H1 (cell line): Measurements from ENCODE around the gene FASTK. TPM values are rescaled to one million over a fixed set of nuclear protein-coding genes. Genes with fewer than 3 reads are reported as not detected.
A peak's percentile ranks its signal among the peaks of the same experiment; 100 is the strongest.

Source experiments
- CTCF ChIA-PET: fragments of 300-600 bp; sonication (Branson Sonifier 250); formaldehyde crosslinking; loops from one replicate; lab custom pipeline; 2021; ENCODE audit not compliant: partially characterized antibody; lab: Charles Lee
- POLR2A ChIA-PET: fragments of 300-600 bp; sonication (Branson Sonifier 250); formaldehyde crosslinking; loops from one replicate; lab custom pipeline; 2021; ENCODE audit warnings: inconsistent platforms; ENCODE audit not compliant: partially characterized antibody; lab: Charles Lee
- DNase-seq, 2 experiments: peaks; one replicate each; pipeline versions ENCODE4 v3.0.0 to v3.0.0-alpha.2; 2010 to 2022; ENCODE audit warnings: low spot score in 2 of 2, low read depth in 1 of 2, mixed read lengths in 1 of 2
- FAIRE-seq: peaks from 2 replicates; lab custom pipeline; 2011; peaks lifted over from hg19 to GRCh38; lab: Jason Lieb, UNC
- H2AFZ ChIP-seq: 2 replicates; pipeline ENCODE4 v1.8.1; 2012; ENCODE audit warnings: low read length, inconsistent platforms
- H2AK5ac ChIP-seq: 2 replicates; pipeline ENCODE4 v1.6.1; 2013; ENCODE audit warnings: low read depth, low read length
- H2BK120ac ChIP-seq: replicated peaks from 2 replicates; pipeline ENCODE3; 2013; ENCODE audit warnings: low read depth, low read length, inconsistent platforms
- H2BK12ac ChIP-seq: 2 replicates; pipeline ENCODE4 v1.6.1; 2013; ENCODE audit warnings: low read depth, low read length
- H2BK15ac ChIP-seq: 2 replicates; pipeline ENCODE4 v1.6.1; 2013; ENCODE audit warnings: low read length
- H2BK20ac ChIP-seq: 2 replicates; pipeline ENCODE4 v1.6.1; 2013; ENCODE audit warnings: low read length
- H2BK5ac ChIP-seq: 2 replicates; pipeline ENCODE4 v1.6.1; 2013; ENCODE audit warnings: low read depth, low read length
- H3K14ac ChIP-seq: 2 replicates; pipeline ENCODE4 v1.6.1; 2013; ENCODE audit warnings: inconsistent platforms; ENCODE audit not compliant: insufficient read length
- H3K18ac ChIP-seq: 2 replicates; pipeline ENCODE4 v1.6.1; 2013; ENCODE audit warnings: low read length; ENCODE audit errors: extremely low read depth
- H3K23ac ChIP-seq: 2 replicates; pipeline ENCODE4 v1.6.1; 2013; ENCODE audit warnings: inconsistent platforms; ENCODE audit not compliant: insufficient read length
- H3K23me2 ChIP-seq: 2 replicates; pipeline ENCODE4 v1.6.1; 2013; ENCODE audit warnings: low read depth, low read length
- H3K27ac ChIP-seq: 2 replicates; pipeline ENCODE4 v1.6.1; 2011; ENCODE audit warnings: low read depth, low read length, inconsistent platforms
- H3K27me3 ChIP-seq, 4 experiments: replicated peaks in 1 of 4; 1 replicate in 1 of 4; 2 replicates in 3 of 4; pipeline versions ENCODE4 v1.6.1 to v1.8.1; 2011 to 2013; ENCODE audit warnings: low read length in 3 of 4, mild to moderate bottlenecking in 3 of 4, inconsistent platforms in 2 of 4, mixed read lengths in 2 of 4, moderate library complexity in 1 of 4; ENCODE audit not compliant: control insufficient read depth in 3 of 4, insufficient read depth in 3 of 4; ENCODE audit errors: extremely low read depth in 1 of 4
- H3K36me3 ChIP-seq, 4 experiments: 2 replicates each; pipeline versions ENCODE4 v1.6.1 to v1.8.1; 2011 to 2013; ENCODE audit warnings: mild to moderate bottlenecking in 4 of 4, low read length in 3 of 4, moderate library complexity in 2 of 4, control low read depth in 1 of 4, inconsistent platforms in 1 of 4; ENCODE audit not compliant: insufficient read depth in 4 of 4, control insufficient read depth in 2 of 4
- H3K4ac ChIP-seq: replicated peaks from 2 replicates; pipeline ENCODE3; 2013; ENCODE audit warnings: low read length, low read depth, mixed read lengths, inconsistent platforms; ENCODE audit not compliant: insufficient read length
- H3K4me1 ChIP-seq, 4 experiments: replicated peaks in 1 of 4; 1 replicate in 1 of 4; 2 replicates in 3 of 4; pipeline versions ENCODE4 v1.6.1 to v1.8.1; 2011 to 2013; ENCODE audit warnings: low read length in 3 of 4, inconsistent platforms in 2 of 4, mixed read lengths in 1 of 4; ENCODE audit not compliant: insufficient read depth in 4 of 4, control insufficient read depth in 3 of 4
- H3K4me2 ChIP-seq, 2 experiments: 2 replicates each; pipeline versions ENCODE4 v1.6.1 to v1.8.1; 2011 to 2013; ENCODE audit warnings: low read depth in 2 of 2, low read length in 2 of 2, control low read depth in 1 of 2, inconsistent platforms in 1 of 2, mild to moderate bottlenecking in 1 of 2; ENCODE audit not compliant: insufficient read depth in 1 of 2
- H3K4me3 ChIP-seq, 4 experiments: fragments of 200-600, 300-600 bp in 1 of 4; sonication (generic), shearing (Covaris generic), sonication (Bioruptor Twin) in 1 of 4; 2 replicates each; pipeline versions ENCODE4 v1.5.1 to v1.8.1; 2011 to 2016; ENCODE audit warnings: low read length in 4 of 4, low read depth in 3 of 4, control low read depth in 2 of 4, inconsistent platforms in 2 of 4, mild to moderate bottlenecking in 2 of 4, mixed read lengths in 1 of 4, moderate library complexity in 1 of 4; ENCODE audit not compliant: insufficient read depth in 2 of 4; ENCODE audit errors: extremely low read depth in 1 of 4
- H3K56ac ChIP-seq: replicated peaks from 2 replicates; pipeline ENCODE3; 2013; ENCODE audit warnings: low read depth, mild to moderate bottlenecking, mixed read lengths, low read length, inconsistent platforms; ENCODE audit not compliant: insufficient read length
- H3K79me1 ChIP-seq: 2 replicates; pipeline ENCODE4 v1.6.1; 2013; ENCODE audit warnings: low read depth, low read length, control low read depth
- H3K79me2 ChIP-seq, 2 experiments: 2 replicates each; pipeline versions ENCODE4 v1.6.1 to v1.8.1; 2012 to 2013; ENCODE audit warnings: low read length in 2 of 2, mild to moderate bottlenecking in 2 of 2, inconsistent platforms in 1 of 2; ENCODE audit not compliant: insufficient read depth in 2 of 2, control insufficient read depth in 1 of 2
- H3K9ac ChIP-seq, 4 experiments: replicated peaks in 1 of 4; 1 replicate in 1 of 4; 2 replicates in 3 of 4; pipeline versions ENCODE4 v1.6.1 to v1.8.1; 2011 to 2013; ENCODE audit warnings: low read depth in 3 of 4, low read length in 3 of 4, control low read depth in 2 of 4, mild to moderate bottlenecking in 2 of 4, moderate library complexity in 2 of 4, inconsistent platforms in 1 of 4; ENCODE audit errors: extremely low read depth in 1 of 4
- H3K9me3 ChIP-seq, 2 experiments: 2 replicates each; pipeline versions ENCODE4 v1.6.1 to v1.8.1; 2012 to 2013; ENCODE audit warnings: mild to moderate bottlenecking in 2 of 2, moderate library complexity in 2 of 2, control low read depth in 1 of 2, inconsistent platforms in 1 of 2, low read depth in 1 of 2, low read length in 1 of 2, mixed read lengths in 1 of 2; ENCODE audit not compliant: insufficient read depth in 2 of 2
- H4K20me1 ChIP-seq, 2 experiments: replicated peaks in 1 of 2; 2 replicates each; pipeline versions ENCODE3 to v1.8.1; 2011 to 2013; ENCODE audit warnings: inconsistent platforms in 2 of 2, low read length in 2 of 2, mild to moderate bottlenecking in 1 of 2; ENCODE audit not compliant: insufficient read depth in 2 of 2, control insufficient read depth in 1 of 2
- H4K5ac ChIP-seq: 2 replicates; pipeline ENCODE4 v1.6.1; 2013; ENCODE audit warnings: low read length, low read depth, mixed read lengths, inconsistent platforms; ENCODE audit not compliant: insufficient read length
- H4K8ac ChIP-seq: 2 replicates; pipeline ENCODE4 v1.8.0; 2013; ENCODE audit warnings: mild to moderate bottlenecking, moderate library complexity, low read length, inconsistent platforms; ENCODE audit not compliant: insufficient read depth; ENCODE audit errors: extremely low read depth
- H4K91ac ChIP-seq: replicated peaks from 2 replicates; pipeline ENCODE3; 2013; ENCODE audit warnings: low read length, mixed read lengths, inconsistent platforms; ENCODE audit not compliant: insufficient read length
- BACH1 ChIP-seq: IDR thresholded peaks from 2 replicates; pipeline ENCODE4 v1.6.1; 2012; ENCODE audit warnings: low read length, improper control_type of control experiment
- CHD1 ChIP-seq: IDR thresholded peaks from 2 replicates; pipeline ENCODE4 v1.6.1; 2012; ENCODE audit warnings: low read depth, low read length, improper control_type of control experiment
- EZH2 ChIP-seq: fragments of 200-600 bp; sonication (generic); IDR thresholded peaks from 2 replicates; pipeline ENCODE4 v1.7.1; 2012; ENCODE audit warnings: low read depth, mild to moderate bottlenecking, moderate library complexity, low read length, inconsistent platforms; ENCODE audit not compliant: severe bottlenecking
- POLR2A ChIP-seq, 2 experiments: IDR thresholded peaks; 1 replicate in 1 of 2; 2 replicates in 1 of 2; pipeline ENCODE4 v1.6.1; 2011; ENCODE audit warnings: low read depth in 2 of 2, low read length in 2 of 2, mild to moderate bottlenecking in 2 of 2; ENCODE audit errors: control extremely low read depth in 1 of 2
- SIN3A ChIP-seq, 2 experiments: IDR thresholded peaks in 1 of 2; conservative IDR thresholded peaks in 1 of 2; 2 replicates each; pipeline ENCODE4 v1.6.1; 2011 to 2012; ENCODE audit warnings: low read length in 2 of 2, improper control_type of control experiment in 1 of 2, low read depth in 1 of 2, mild to moderate bottlenecking in 1 of 2
- TAF1 ChIP-seq: IDR thresholded peaks from 2 replicates; pipeline ENCODE4 v1.6.1; 2011; ENCODE audit warnings: mild to moderate bottlenecking, low read depth, low read length
- ZNF274 ChIP-seq: IDR thresholded peaks from 2 replicates; pipeline ENCODE4 v1.7.0; 2012; ENCODE audit warnings: low read length, borderline replicate concordance; ENCODE audit errors: extremely low read depth
- WGBS, 2 experiments: shearing (Covaris generic) in 1 of 2; methylation state at CpG; one replicate each; pipeline versions ENCODE4 v1.1.6 to v1.1.7; 2013 to 2015; ENCODE audit warnings: low lambda C conversion rate in 2 of 2, mixed read lengths in 2 of 2, inconsistent platforms in 1 of 2, low coverage in 1 of 2, missing lambda C conversion rate in 1 of 2; ENCODE audit not compliant: insufficient replicate concordance in 2 of 2, insufficient coverage in 1 of 2, insufficient read length in 1 of 2; ENCODE audit errors: extremely low coverage in 1 of 2, missing lambda C conversion rate in 1 of 2; 5-methylcytosine and 5-hydroxymethylcytosine counted together
- polyA plus RNA-seq, 7 experiments: library from polyadenylated mRNA; depleted of rRNA in 3 of 7; stranded (reverse) in 5 of 7; unstranded in 2 of 7; fragments of >200 nt in 5 of 7; fragments of 200-250 nt in 2 of 7; gene quantifications; 1 replicate in 5 of 7; 2 replicates in 1 of 7; 4 replicates in 1 of 7; pipeline versions ENCODE4 v1.2.1 to v1.2.3, GENCODE V29; 2011 to 2013; ENCODE audit warnings: missing spikeins in 2 of 7, mixed read lengths in 2 of 7
- total RNA-seq: library from RNA; stranded (reverse); fragmentation: NEBNext Ultra II Directional; extraction: Animal tissue kit (Norgen Biotek cat#: 25700); gene quantifications from 2 replicates; pipeline ENCODE4 v1.2.1, GENCODE V29; 2021
- TF ChIP-seq, protein P1 (sequence below): IDR thresholded peaks from 2 replicates; pipeline ENCODE4 v1.6.1; 2011; ENCODE audit warnings: low read length, improper control_type of control experiment

FASTK gene
- total and polyA plus RNA-seq, 2 of the 8 experiments (the other 6 are each of a cell fraction or from before 2014, with no cell fraction given): 39.4 to 84.0 TPM

DNA sequence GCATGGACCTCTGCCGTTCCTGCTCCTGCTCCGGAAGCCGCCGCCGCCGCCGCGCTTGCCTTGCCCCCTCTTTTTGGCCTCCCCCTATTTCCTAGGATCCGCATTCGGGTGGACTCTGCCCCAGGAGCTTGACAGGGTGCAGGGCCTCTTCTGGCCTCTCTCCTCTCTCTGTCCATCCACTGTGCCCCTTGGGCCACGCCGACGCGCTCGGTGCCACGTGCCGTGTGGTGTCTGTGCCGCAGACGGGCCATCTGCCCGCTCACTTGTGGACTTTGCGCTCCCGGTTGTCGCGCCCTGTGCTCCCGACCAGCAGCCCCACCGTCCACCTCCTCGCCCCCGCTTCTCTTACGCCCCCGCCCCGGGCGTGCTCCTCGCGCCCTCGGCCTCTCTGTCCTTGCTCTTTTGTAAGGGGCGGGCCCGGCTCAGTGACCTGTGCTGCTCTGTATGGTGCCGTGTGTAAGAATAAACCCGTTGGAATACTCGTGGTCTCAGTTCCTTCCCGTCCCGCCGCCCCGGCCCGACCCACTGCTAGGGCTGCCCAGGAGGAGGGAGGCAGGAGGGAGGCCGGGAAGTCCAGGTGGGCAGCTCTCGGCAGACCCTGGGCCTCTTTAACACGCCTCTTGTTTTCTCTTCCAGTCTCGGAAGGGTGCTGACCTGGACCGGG is 42.7 kb upstream of the FASTK start:
- no peak overlapping the region for H3K23ac ChIP-seq
- peaks cover 0 to 23% (median 7%) of the 10 kb centered on the region in 4 experiments; a peak in 6 of 7 replicates for H3K4me1 ChIP-seq
- H3K27ac ChIP-seq: no peak overlapping the region
- peaks cover 5% of the 10 kb centered on the region; the same call in 1 of the 2 replicates for H3K23me2 ChIP-seq
- no peak overlapping the region for H2BK5ac ChIP-seq
- no peak overlapping the region for H3K9ac ChIP-seq
- H2BK12ac ChIP-seq: no peak overlapping the region
- H3K27me3 ChIP-seq: peaks cover 0 to 13% (median 4%) of the 10 kb centered on the region in 4 experiments; a peak in 5 of 7 replicates
- no peak overlapping the region for H3K18ac ChIP-seq
- H3K9me3 ChIP-seq: no peaks in the 10 kb centered on the region
- H3K4ac ChIP-seq: no peak overlapping the region
- H2AFZ ChIP-seq: no peak overlapping the region
- peak overlapping the region; percentile 65; the same call in 1 of the 2 replicates for H4K8ac ChIP-seq
- H4K20me1 ChIP-seq: peaks cover 8 to 40% of the 10 kb centered on the region in 2 experiments
- H4K5ac ChIP-seq: no peak overlapping the region
- no peak for DNase-seq
- H2BK15ac ChIP-seq: no peak overlapping the region
- no peaks in the 10 kb centered on the region for H3K79me1 ChIP-seq
- H3K36me3 ChIP-seq: peaks cover 0 to 30% (median 4%) of the 10 kb centered on the region in 4 experiments; a peak in 3 of 8 replicates
- no peak for TF ChIP-seq POLR2A (IDR thresholded peaks at IDR 0.05; ENCODE audit: control extremely low read depth in 1 of 2, low read depth in 2 of 2, low read length in 2 of 2)
- TF ChIP-seq CHD1: no peak
- no peak for TF ChIP-seq SIN3A (conservative IDR thresholded peaks at IDR 0.05 in 1 of 2, IDR thresholded peaks at IDR 0.05 in 1 of 2; ENCODE audit: low read depth in 1 of 2, low read length in 2 of 2)
- TF ChIP-seq BACH1: no peak
- no peak for TF ChIP-seq ZNF274
- TF ChIP-seq EZH2: no peak
- no peak for TF ChIP-seq TAF1
- TF ChIP-seq, protein P1, sequence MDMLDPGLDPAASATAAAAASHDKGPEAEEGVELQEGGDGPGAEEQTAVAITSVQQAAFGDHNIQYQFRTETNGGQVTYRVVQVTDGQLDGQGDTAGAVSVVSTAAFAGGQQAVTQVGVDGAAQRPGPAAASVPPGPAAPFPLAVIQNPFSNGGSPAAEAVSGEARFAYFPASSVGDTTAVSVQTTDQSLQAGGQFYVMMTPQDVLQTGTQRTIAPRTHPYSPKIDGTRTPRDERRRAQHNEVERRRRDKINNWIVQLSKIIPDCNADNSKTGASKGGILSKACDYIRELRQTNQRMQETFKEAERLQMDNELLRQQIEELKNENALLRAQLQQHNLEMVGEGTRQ: no peak
- 90% methylated on average over 30 of the region's 50 CpGs; no CpG with 5 or more reads in 1 of the 2 experiments for WGBS, 2 experiments
- H2BK120ac ChIP-seq: no peak overlapping the region
- H2AK5ac ChIP-seq: no peak overlapping the region
- H3K4me3 ChIP-seq: no peak overlapping the region
- FAIRE-seq: no peak
- no peaks in the 10 kb centered on the region for H3K79me2 ChIP-seq
- ChIA-PET POLR2A (interaction anchor here (0.9 to 2.0 kb wide), 3 partner anchors 8 to 16 kb away, joined by 3 to 7 read pairs (median 4); no protein-coding TSS in a partner anchor), CTCF (interaction anchor here (0.6 to 11.7 kb wide), 38 partner anchors 8 to 245 kb away, joined by 3 to 197 read pairs (median 4); partner anchors contain the start of genes ABCF2 and GBX1)
- H3K4me2 ChIP-seq: no peak overlapping the region
- H3K14ac ChIP-seq: no peak overlapping the region
- H3K56ac ChIP-seq: no peak overlapping the region
- no peak overlapping the region for H2BK20ac ChIP-seq
- H4K91ac ChIP-seq: no peak overlapping the region
